ENCODE measurements around the gene PIK3C3. TPM values are rescaled to one million over a fixed set of nuclear protein-coding genes. Genes with fewer than 3 reads are reported as not detected.
A peak's percentile ranks its signal among the peaks of the same experiment; 100 is the strongest.

Gene PIK3C3
- total RNA-seq, 6 experiments from 2014 or later, result 15.2 to 27.2 (median 19.6) TPM

DNA sequence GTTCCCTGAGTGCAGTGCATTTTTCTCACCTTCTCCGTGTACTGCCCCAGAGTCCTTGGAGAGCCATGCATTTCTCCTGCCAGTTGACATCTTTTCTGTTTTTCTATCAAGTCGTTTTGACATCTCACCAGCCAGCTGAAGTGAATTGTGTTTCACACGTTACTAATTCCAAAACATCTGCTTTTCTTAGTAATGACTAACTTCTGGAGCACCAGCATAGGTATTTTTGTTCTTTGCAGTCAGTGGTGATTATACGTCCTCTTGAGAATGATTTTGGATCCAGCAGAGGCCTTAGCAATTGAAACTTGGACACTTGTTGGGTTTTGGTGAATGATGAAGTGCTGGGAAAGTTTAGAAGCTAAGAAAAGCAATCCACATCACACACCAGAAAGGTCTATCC lies 112.5 kb downstream of the PIK3C3 start:
- Histone ChIP-seq H3K9me3 (no peaks in the 10 kb centered on the region), H3K27me3 (no peaks in the 10 kb centered on the region), H3K36me3 (no peaks in the 10 kb centered on the region), H3K4me1 (peaks cover 0 to 7% (median 0%) of the 10 kb centered on the region in 4 donors), H3K27ac (no peak overlapping the region), H3K4me3 (no peak overlapping the region)
- DNase-seq, result no peak
- no peak for TF ChIP-seq POLR2A (IDR thresholded peaks at IDR 0.05)
- TF ChIP-seq, protein P1, sequence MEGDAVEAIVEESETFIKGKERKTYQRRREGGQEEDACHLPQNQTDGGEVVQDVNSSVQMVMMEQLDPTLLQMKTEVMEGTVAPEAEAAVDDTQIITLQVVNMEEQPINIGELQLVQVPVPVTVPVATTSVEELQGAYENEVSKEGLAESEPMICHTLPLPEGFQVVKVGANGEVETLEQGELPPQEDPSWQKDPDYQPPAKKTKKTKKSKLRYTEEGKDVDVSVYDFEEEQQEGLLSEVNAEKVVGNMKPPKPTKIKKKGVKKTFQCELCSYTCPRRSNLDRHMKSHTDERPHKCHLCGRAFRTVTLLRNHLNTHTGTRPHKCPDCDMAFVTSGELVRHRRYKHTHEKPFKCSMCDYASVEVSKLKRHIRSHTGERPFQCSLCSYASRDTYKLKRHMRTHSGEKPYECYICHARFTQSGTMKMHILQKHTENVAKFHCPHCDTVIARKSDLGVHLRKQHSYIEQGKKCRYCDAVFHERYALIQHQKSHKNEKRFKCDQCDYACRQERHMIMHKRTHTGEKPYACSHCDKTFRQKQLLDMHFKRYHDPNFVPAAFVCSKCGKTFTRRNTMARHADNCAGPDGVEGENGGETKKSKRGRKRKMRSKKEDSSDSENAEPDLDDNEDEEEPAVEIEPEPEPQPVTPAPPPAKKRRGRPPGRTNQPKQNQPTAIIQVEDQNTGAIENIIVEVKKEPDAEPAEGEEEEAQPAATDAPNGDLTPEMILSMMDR (IDR thresholded peaks at IDR 0.05), result no peak
- 88% methylated on average over 4 of the region's 4 CpGs for WGBS (ENCODE audit: insufficient coverage, low coverage, low lambda C conversion rate, missing lambda C conversion rate)
- intact Hi-C loops (cut with DNase I), result no loop called here
- ATAC-seq, result no peak

DNA sequence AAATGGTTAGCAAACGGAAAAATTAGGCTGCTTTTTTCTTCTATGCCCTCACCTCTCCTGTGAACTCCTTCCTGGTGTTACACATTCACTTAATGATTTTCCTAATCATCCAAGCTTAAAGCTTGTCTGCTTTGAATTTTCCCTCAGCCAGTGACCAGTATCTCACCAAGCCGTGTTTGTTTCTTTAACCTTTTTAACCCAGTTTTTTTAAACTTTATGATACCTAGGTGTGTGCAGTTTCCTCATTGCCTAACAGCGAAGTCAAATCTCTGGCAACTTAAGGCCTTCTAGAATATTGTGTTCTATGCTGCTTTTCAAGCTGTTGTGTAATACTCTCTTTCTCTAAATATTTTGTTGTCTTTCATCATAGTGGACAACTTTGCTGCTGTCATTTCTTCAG lies 113.0 kb downstream of the PIK3C3 start:
- no peaks in the 10 kb centered on the region for H3K9me3 ChIP-seq
- TF ChIP-seq, protein P1 (IDR thresholded peaks at IDR 0.05), result no peak
- TF ChIP-seq POLR2A (IDR thresholded peaks at IDR 0.05), result no peak
- H3K36me3 ChIP-seq, result no peaks in the 10 kb centered on the region
- no peak overlapping the region for H3K4me3 ChIP-seq
- no peaks in the 10 kb centered on the region for H3K27me3 ChIP-seq
- DNase-seq (no peak), ATAC-seq (peak in 1 of 4 donors; percentile 82)
- no peak overlapping the region for H3K27ac ChIP-seq
- intact Hi-C loops (cut with DNase I), result no loop called here
- WGBS (ENCODE audit: insufficient coverage, low coverage, low lambda C conversion rate, missing lambda C conversion rate), result 82% methylated on average over 3 of the region's 3 CpGs
- peaks cover 0 to 7% (median 0%) of the 10 kb centered on the region in 4 donors for H3K4me1 ChIP-seq

DNA sequence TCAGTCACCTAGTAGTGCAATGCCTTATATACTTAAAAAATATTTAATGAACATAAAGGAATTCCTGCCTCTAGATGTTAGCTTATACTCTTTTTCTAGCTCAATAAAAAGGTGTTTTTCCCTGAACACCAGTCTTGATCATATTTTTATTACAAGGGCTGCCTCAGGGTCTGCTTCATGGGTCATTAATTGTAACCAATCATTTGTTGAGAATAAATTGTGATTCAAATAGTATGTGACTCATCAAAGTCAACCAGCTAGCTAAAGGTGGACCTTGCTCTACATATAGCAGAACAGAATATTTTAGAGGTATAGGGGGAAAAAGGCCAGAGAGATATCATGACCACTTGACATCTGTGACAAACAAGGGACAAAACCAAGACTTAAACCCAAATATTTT lies 114.0 kb downstream of the PIK3C3 start:
- peaks cover 0 to 7% (median 0%) of the 10 kb centered on the region in 4 donors for H3K4me1 ChIP-seq
- no peak for TF ChIP-seq POLR2A (IDR thresholded peaks at IDR 0.05)
- TF ChIP-seq, protein P1 (IDR thresholded peaks at IDR 0.05), result no peak
- H3K27ac ChIP-seq, result no peak overlapping the region
- ATAC-seq (no peak), DNase-seq (no peak)
- H3K27me3 ChIP-seq, result no peaks in the 10 kb centered on the region
- H3K4me3 ChIP-seq, result no peak overlapping the region
- no peaks in the 10 kb centered on the region for H3K9me3 ChIP-seq
- peaks cover 0 to 2% (median 0%) of the 10 kb centered on the region in 4 donors for H3K36me3 ChIP-seq
- intact Hi-C loops (cut with DNase I), result no loop called here

DNA sequence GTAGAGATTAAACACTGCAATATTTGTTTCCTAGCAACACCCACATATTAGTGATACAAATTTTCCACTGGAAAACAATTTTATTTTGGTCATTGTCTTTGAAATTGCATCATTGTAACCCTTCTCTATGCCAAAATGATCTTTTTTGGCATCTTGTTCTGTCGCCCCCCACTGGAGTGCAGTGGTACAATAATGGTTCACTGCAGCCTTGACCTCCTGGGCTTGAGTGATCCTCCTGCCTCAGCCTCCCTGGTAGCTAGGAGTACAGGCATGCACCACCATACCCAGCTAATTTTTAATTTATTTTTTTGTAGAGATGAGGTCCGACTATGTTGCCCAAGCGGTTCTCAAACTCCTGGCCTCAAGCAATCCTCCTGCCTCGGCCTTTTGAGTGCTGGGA lies 117.4 kb downstream of the PIK3C3 start:
- Histone ChIP-seq H3K9me3 (no peaks in the 10 kb centered on the region), H3K36me3 (peaks cover 0 to 6% (median 0%) of the 10 kb centered on the region in 4 donors), H3K4me3 (no peak overlapping the region), H3K27me3 (no peaks in the 10 kb centered on the region), H3K27ac (no peak overlapping the region), H3K4me1 (peaks cover 0 to 6% (median 0%) of the 10 kb centered on the region in 4 donors)
- DNase-seq, result no peak
- intact Hi-C loops (cut with DNase I), result no loop called here
- no peak for ATAC-seq
- TF ChIP-seq POLR2A (IDR thresholded peaks at IDR 0.05), result no peak
- TF ChIP-seq, protein P1 (IDR thresholded peaks at IDR 0.05), result no peak
- 100% methylated on average over 2 of the region's 4 CpGs for WGBS (ENCODE audit: insufficient coverage, low coverage, low lambda C conversion rate, missing lambda C conversion rate)

DNA sequence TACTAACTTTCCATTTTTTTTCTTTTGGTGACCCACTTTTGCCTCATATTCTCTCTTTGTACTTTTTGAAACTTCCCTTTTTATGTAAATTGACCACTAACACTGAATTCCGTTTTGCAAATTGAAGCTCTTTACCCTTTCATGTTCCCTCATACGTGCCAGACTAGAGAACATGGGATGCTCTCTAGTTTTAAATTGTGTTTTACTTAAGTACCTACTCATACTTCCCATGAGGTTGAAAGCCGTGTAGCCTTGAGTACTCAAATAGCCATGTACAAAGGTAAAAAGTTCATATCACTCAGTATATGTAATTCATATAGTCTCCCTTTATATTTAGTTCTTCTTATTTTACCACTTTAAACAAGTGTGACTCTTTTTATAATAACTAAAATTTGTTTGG lies 119.7 kb downstream of the PIK3C3 start:
- Histone ChIP-seq H3K4me3 (no peak overlapping the region), H3K27ac (no peak overlapping the region), H3K36me3 (peaks cover 0 to 10% (median 0%) of the 10 kb centered on the region in 4 donors), H3K9me3 (no peaks in the 10 kb centered on the region), H3K4me1 (no peaks in the 10 kb centered on the region), H3K27me3 (no peaks in the 10 kb centered on the region)
- ATAC-seq (no peak), DNase-seq (no peak)
- TF ChIP-seq POLR2A (IDR thresholded peaks at IDR 0.05), result no peak
- TF ChIP-seq, protein P1 (IDR thresholded peaks at IDR 0.05), result no peak
- WGBS (ENCODE audit: insufficient coverage, low coverage, low lambda C conversion rate, missing lambda C conversion rate), result 80% methylated on average over 3 of the region's 3 CpGs
- intact Hi-C loops (cut with DNase I), result no loop called here

Data from right lobe of liver (tissue), 6 donors.